NCI-H69 (cell line): ENCODE results near the gene PLCB1.
"Not testable (repeated sequence)": the region's sequence is repeated elsewhere in the genome, so short reads cannot be mapped to it uniquely, and the experiment has no call there.

Experiments
- DNase-seq: peaks from one replicate; lab custom pipeline; 2025; lab: John Stamatoyannopoulos, UW

The PLCB1 gene

DNA sequence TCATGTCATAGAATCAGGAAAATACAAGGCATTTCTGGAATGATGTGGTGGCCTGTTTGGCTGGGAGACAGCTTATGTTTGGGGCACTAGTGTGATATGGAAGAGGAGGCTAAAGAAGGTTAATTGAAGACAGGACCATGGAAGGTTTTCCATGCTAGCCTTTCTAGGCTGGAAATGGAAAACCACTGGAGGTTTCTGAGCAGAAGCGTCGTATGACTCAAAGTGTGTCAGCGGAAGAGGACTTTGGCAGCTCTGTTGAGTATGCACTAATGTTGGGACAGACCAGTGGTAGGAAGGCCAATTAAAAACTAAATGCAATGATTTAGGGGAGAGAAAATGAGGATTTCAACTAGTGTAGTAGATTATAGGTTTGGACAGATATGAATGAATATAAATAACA lies 413.1 kb downstream of the PLCB1 start:
- no peak for DNase-seq

GRCh38 chr20:8547035-8547650 lies 415.1 kb downstream of the PLCB1 start:
- DNase-seq: no peak

DNA sequence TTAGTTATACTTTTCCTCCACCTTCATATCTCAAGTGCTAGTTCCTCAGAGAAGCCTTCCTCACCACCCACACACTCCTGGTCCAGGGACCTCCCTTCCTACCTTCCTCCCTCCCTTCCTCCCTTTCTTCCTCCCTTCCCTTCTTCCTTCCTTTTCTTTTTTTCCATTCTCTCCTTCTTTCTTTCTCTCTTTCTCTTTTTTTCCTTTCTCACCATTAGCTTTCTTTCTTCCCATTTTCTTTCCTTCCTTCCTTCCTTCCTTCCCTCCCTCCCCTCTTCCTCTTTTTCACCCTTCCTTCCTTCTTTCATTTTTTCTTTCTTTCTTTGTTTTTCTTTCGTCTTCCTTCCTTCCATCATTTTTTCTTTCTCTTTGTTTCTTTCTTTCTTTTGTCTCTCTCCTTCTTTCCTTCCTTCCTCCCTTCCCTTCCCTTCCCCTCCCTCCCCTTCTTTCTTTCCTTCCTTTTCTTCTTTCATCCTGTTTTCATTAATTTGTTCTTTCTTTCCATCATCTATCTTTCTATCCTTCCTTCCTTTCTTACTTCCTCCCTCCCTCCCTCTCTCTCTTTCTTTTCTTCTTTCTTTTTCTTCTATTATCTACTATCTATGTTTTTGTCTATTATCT lies 416.0 kb downstream of the PLCB1 start:
- DNase-seq: no peak

DNA sequence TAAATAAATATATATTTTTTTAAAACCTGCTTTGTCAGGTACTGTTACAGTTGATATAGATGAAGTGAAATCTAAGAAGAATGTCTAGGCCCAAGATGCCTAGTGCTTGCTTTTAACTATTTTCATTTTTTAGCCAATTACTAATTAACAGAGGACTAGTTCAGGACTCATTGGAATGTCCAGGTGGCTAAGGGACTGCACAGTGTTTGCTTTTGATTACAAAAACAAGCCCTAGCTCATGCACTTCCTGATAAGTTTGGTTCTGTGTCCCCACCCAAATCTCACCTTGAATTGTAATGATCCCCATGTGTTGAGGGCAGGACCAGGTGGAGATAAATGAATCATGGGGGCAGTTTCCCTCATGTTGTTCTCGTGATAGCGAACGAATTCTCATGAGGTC lies 417.1 kb downstream of the PLCB1 start:
- DNase-seq: no peak

- DNase-seq: no peak
Observed at GRCh38 chr20:8557711-8558110, 425.6 kb downstream of the PLCB1 start.

DNA sequence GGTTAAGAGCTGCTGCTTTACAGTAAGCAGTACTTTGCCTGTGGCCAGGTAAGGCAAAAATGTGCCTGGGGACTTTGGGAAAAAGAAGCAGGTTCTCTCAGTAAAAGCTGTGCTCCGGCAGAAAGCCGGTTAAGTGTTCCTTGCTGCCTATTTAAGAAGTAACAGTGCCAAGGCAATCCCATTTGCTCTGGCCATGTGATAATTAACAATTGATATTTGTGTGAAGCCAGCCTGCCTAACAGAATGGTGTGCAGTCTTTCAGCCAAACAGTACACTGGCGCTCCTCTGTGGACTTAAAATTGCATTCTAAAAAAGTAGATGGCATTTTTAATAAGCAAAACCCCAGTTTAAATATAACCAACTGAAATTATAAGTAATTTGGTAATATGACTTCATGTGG lies 430.3 kb downstream of the PLCB1 start:
- DNase-seq: no peak

- DNase-seq: no peak
Observed at GRCh38 chr20:8568075-8568474, 436.0 kb downstream of the PLCB1 start.

DNA sequence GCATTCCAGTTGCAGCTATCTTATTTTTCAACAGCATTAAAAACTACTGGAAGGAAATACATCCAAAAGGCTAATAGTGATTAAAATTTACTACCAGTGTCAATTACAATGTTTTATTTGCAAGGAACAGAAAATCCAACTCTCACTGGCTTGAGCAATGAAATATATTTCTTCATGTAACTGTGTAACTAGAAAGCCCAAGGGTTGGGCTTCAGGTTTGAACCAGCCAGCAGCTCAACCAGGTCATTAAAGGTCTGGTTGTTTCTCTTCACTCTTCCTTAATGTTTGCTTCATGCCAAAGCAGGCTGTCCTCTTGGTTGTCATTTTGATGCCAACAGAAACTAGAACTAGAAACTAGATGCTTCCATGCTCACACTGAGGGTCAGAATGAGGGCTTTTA lies 437.7 kb downstream of the PLCB1 start:
- DNase-seq: no peak

- no peak for DNase-seq
Observed at GRCh38 chr20:8571611-8572010, 439.5 kb downstream of the PLCB1 start.

- no peak for DNase-seq
Observed at GRCh38 chr20:8573686-8574085, 441.6 kb downstream of the PLCB1 start.

DNA sequence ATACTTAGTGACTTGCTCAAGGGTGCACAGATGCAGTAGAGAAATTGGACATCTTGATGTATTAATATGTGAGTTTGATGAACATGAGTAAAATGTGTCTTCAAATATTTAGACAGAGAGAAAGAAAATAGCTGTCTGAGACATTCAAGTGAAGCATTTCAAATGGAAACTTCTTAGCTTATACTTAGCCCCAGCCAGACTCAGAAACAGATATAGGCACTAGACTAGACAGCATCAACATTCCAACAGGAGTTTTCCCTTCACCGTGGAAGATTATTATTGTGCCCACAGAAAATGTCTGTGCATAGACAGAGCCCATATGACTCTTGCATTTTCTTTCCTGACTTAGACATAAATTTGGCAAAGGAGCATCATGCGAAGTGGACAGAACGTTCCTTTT lies 443.0 kb downstream of the PLCB1 start:
- no peak for DNase-seq

- no peak for DNase-seq
Observed at GRCh38 chr20:8578161-8578865, 446.2 kb downstream of the PLCB1 start.

- DNase-seq: no peak
Observed at GRCh38 chr20:8579035-8579434, 447.0 kb downstream of the PLCB1 start.

GRCh38 chr20:8581446-8582183 lies 449.5 kb downstream of the PLCB1 start:
- no peak for DNase-seq

DNA sequence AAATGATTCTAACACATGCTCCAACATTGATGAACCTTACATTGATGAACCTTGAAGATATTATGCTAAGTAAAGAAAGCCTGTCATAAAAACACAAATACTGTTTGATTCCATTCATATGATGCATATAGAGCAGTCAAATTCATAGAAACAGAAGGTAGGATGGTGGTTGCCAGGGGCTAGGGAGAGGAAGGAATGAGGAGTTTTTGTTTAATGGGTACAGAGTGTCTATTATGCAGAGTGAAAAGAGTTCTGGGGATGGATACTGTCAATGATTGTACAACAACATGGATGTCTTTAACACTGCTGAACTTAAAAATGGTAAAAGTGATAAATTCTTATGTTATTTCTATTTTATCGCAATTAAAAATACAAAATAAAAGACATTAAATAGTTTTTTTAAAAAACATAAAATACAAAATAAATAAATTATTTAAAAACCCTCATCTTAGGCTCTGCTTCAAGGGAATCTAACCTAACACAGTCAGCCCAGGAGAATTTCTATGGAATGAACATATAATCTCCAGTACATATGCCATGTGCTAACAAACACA lies 451.0 kb downstream of the PLCB1 start:
- DNase-seq: no peak

DNA sequence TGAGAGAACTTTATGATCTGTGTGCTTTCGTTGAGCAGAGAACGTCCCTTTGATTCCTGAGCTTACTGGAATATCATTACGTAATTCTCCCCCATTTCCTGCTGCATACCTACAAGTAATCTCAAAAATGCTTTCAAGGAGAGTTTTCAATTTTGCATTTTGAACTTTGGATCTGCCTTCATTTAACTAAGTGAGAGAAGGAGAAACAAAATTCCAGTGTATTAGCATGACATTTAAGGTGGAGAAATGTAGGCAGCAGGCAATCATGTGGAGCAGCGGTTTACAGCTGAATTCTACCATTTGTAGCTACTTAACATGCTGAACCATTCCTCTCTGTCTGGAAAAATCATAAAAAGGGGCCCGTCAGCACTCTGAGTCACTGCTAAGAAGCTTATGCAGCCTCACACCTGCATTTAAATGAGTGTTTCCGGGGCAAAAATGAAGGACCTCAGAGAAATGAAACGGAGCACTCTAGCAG lies 451.5 kb downstream of the PLCB1 start:
- no peak for DNase-seq

GRCh38 chr20:8587251-8587650 lies 455.2 kb downstream of the PLCB1 start:
- no peak for DNase-seq

DNA sequence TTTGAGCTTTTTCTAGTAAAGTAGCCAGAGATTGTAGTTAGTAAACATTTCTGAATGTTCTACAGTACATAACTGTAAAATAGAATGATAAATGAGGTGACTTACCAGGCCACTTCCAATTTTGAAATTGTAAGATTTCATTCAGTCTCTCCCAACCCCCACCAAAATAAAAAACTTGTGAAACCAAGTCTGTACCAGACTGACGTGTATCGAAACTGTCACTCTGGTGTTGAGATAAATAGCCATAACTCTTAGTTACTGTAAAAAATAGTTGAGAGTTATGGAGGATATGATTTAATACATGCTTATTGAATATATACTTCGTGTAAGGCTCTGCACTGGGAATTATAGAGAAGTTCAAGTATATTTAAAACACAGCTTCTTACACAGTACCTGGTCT lies 455.7 kb downstream of the PLCB1 start:
- DNase-seq: no peak

GRCh38 chr20:8589956-8590355 lies 457.9 kb downstream of the PLCB1 start:
- DNase-seq: no peak

GRCh38 chr20:8600910-8601541 lies 469.0 kb downstream of the PLCB1 start:
- not testable (repeated sequence) for DNase-seq

- DNase-seq: no peak
Observed at GRCh38 chr20:8601542-8601912, 469.5 kb downstream of the PLCB1 start.
